ENCODE data around the gene NRXN2. TPM values are rescaled to one million over a fixed set of nuclear protein-coding genes. Genes with fewer than 3 reads are reported as not detected.

NRXN2 gene
- total RNA-seq, 1 donor from 2014 or later: 9.8 TPM

GRCh38 chr11:64601605-64602465 lies 121.2 kb downstream of the NRXN2 start:
- Mint-ChIP-seq H3K27ac (no peak overlapping the region), H3K4me1 (no peaks in the 10 kb centered on the region), H3K9me3 (peaks cover 5% of the 10 kb centered on the region), H3K27me3 (ENCODE audit: low read depth) (peaks cover 16% of the 10 kb centered on the region), H3K4me3 (no peak overlapping the region), H3K36me3 (no peaks in the 10 kb centered on the region)
- DNase-seq (ENCODE audit: low spot score in 2 of 2, unreplicated experiment in 2 of 2): no peak
- TF ChIP-seq, protein P1, sequence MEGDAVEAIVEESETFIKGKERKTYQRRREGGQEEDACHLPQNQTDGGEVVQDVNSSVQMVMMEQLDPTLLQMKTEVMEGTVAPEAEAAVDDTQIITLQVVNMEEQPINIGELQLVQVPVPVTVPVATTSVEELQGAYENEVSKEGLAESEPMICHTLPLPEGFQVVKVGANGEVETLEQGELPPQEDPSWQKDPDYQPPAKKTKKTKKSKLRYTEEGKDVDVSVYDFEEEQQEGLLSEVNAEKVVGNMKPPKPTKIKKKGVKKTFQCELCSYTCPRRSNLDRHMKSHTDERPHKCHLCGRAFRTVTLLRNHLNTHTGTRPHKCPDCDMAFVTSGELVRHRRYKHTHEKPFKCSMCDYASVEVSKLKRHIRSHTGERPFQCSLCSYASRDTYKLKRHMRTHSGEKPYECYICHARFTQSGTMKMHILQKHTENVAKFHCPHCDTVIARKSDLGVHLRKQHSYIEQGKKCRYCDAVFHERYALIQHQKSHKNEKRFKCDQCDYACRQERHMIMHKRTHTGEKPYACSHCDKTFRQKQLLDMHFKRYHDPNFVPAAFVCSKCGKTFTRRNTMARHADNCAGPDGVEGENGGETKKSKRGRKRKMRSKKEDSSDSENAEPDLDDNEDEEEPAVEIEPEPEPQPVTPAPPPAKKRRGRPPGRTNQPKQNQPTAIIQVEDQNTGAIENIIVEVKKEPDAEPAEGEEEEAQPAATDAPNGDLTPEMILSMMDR (IDR thresholded peaks at IDR 0.05; ENCODE audit: unreplicated experiment): no peak

DNA sequence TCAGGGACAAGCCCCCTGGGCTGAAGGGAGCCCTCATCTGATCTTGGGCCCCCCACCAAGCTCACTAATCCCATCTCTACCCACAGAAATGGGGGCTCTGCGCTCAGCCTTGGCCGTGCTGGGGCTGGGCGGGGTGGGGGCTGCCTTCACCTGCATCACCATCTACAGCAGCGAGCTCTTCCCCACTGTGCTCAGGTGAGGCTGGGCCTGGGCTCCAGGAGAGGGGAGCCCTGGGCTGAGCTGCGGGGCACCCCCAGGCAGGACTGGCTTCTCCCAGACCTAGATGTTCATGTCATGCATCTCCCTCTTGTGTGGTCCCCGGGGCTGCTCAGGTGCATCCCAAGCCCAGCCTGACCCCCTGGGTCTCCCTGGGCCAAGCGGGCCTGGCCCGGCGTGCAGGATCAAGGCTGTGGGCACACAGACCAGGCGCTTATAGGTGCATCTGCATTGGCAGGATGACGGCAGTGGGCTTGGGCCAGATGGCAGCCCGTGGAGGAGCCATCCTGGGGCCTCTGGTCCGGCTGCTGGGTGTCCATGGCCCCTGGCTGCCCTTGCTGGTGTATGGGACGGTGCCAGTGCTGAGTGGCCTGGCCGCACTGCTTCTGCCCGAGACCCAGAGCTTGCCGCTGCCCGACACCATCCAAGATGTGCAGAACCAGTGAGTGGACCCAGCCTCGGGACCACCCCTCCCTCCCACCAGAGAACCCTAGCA lies 122.6 kb downstream of the NRXN2 start:
- Mint-ChIP-seq H3K36me3 (no peaks in the 10 kb centered on the region), H3K4me3 (no peak overlapping the region), H3K27ac (no peak overlapping the region), H3K27me3 (ENCODE audit: low read depth) (peaks cover 11% of the 10 kb centered on the region), H3K4me1 (no peaks in the 10 kb centered on the region), H3K9me3 (peaks cover 5% of the 10 kb centered on the region)
- no peak for DNase-seq (ENCODE audit: low spot score in 2 of 2, unreplicated experiment in 2 of 2)
- TF ChIP-seq, protein P1 (IDR thresholded peaks at IDR 0.05; ENCODE audit: unreplicated experiment): no peak

DNA sequence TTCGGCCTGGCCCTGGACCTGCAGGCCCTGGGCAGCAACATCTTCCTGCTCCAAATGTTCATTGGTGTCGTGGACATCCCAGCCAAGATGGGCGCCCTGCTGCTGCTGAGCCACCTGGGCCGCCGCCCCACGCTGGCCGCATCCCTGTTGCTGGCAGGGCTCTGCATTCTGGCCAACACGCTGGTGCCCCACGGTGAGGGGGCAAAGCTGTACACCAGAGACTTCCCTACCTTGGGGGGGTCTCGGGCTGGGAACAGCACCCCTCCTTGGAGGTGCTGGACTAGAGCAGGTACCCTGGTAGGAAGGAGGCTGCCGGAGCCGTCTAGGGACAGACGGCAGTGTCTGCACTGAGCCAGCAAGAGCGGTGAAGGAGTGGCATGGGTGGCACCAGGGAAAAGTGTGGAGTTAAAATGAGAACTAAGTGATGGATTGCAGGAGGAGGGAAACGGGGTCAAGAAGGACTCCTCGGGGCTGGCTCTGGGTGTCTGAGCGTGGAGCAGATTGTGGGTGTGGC lies 123.2 kb downstream of the NRXN2 start:
- Mint-ChIP-seq H3K27me3 (ENCODE audit: low read depth) (peaks cover 7% of the 10 kb centered on the region), H3K27ac (no peak overlapping the region), H3K36me3 (no peaks in the 10 kb centered on the region), H3K4me1 (no peaks in the 10 kb centered on the region), H3K9me3 (peaks cover 5% of the 10 kb centered on the region), H3K4me3 (no peak overlapping the region)
- TF ChIP-seq, protein P1 (IDR thresholded peaks at IDR 0.05; ENCODE audit: unreplicated experiment): no peak
- no peak for DNase-seq (ENCODE audit: low spot score in 2 of 2, unreplicated experiment in 2 of 2)

- H3K4me1 Mint-ChIP-seq: no peaks in the 10 kb centered on the region
- TF ChIP-seq, protein P1 (IDR thresholded peaks at IDR 0.05; ENCODE audit: unreplicated experiment): no peak
- no peak overlapping the region for H3K27ac Mint-ChIP-seq
- no peak for DNase-seq (ENCODE audit: low spot score in 2 of 2, unreplicated experiment in 2 of 2)
- peaks cover 5% of the 10 kb centered on the region for H3K9me3 Mint-ChIP-seq
- no peaks in the 10 kb centered on the region for H3K36me3 Mint-ChIP-seq
- peaks cover 4% of the 10 kb centered on the region for H3K27me3 Mint-ChIP-seq (ENCODE audit: low read depth)
- H3K4me3 Mint-ChIP-seq: no peak overlapping the region
Observed at GRCh38 chr11:64598797-64599697, 124.0 kb downstream of the NRXN2 start.

DNA sequence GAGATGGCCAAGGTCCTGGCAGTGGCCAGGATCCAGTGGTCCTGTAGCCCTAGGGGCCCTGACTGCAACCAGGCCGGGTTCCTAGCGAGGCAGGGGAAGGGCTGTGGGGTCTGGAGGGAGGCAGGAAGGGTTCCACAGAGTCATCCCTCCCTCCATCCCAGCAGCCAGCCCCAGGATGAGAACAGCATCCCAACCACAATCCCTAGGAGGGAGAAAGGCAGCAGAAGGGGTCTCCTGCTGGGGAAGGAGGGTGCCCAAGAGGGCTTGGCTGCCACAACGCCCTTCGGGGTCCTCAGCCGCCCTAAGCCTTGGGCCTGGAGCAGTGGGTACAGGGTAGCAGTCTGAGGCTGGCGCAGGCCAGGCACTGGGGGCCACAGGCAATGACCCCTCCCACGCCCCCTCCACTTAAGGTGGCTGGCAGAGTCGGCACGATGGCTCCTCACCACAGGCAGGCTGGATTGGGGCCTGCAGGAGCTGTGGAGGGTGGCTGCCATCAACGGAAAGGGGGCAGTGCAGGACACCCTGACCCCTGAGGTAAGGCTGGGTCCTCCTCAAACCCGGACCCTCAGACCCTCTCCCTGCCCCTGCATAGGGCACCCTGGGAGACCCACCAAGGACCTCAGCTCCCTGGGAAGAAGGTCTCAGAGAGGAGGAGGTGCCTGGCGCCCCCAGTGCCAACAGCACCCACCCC lies 124.7 kb downstream of the NRXN2 start:
- H3K27ac Mint-ChIP-seq: no peak overlapping the region
- TF ChIP-seq, protein P1 (IDR thresholded peaks at IDR 0.05; ENCODE audit: unreplicated experiment): no peak
- no peaks in the 10 kb centered on the region for H3K4me1 Mint-ChIP-seq
- DNase-seq (ENCODE audit: low spot score in 2 of 2, unreplicated experiment in 2 of 2): no peak
- H3K27me3 Mint-ChIP-seq (ENCODE audit: low read depth): peaks cover 4% of the 10 kb centered on the region
- peaks cover 5% of the 10 kb centered on the region for H3K9me3 Mint-ChIP-seq
- H3K4me3 Mint-ChIP-seq: no peak overlapping the region
- no peaks in the 10 kb centered on the region for H3K36me3 Mint-ChIP-seq
